Stimulated activated CD8-positive, alpha-beta memory T cell treated with anti-CD3 and anti-CD28 coated beads, Interleukin-15, amount 100 ng/mL, for 24 hours (primary cell): ENCODE measurements around the gene ADIRF.
"Not testable (repeated sequence)": the region's sequence is repeated elsewhere in the genome, so short reads cannot be mapped to it uniquely, and the experiment has no call there.

Source experiments
- DNase-seq: peaks from one replicate; pipeline ENCODE4 v3.0.0-alpha.2; 2020; ENCODE audit warnings: low read depth

ADIRF gene

GRCh38 chr10:86979296-86979818 is 11.1 kb downstream of the ADIRF start:
- no peak for DNase-seq

GRCh38 chr10:86979977-86980448 is 11.7 kb downstream of the ADIRF start:
- no peak for DNase-seq

- DNase-seq = not testable (repeated sequence)
Measured at GRCh38 chr10:86981020-86981419, 12.7 kb downstream of the ADIRF start.

DNA sequence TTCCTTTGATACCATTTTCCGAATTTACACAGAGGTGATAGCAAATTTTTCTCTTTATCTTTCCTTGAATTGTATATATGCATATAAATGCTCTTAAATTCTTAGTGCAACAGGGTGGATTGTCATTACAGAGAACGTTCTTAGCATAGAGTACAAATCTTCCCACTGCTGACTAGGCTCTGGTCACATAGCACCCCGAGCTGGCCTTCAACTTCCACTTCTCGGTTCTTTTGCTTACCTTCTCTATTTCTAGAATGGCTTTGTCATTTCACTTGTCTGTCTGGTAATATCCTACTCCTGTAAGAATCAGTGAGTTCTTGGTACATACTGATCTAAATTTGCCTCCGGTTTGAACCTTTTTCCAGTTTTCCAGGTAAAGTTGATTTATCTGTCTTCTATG is 13.4 kb downstream of the ADIRF start:
- no peak for DNase-seq

GRCh38 chr10:86984498-86984897 is 16.2 kb downstream of the ADIRF start:
- DNase-seq = not testable (repeated sequence)

- no peak for DNase-seq
Measured at GRCh38 chr10:86988520-86988919, 20.2 kb downstream of the ADIRF start.

GRCh38 chr10:86991362-86991761 is 23.1 kb downstream of the ADIRF start:
- DNase-seq = not testable (repeated sequence)

DNA sequence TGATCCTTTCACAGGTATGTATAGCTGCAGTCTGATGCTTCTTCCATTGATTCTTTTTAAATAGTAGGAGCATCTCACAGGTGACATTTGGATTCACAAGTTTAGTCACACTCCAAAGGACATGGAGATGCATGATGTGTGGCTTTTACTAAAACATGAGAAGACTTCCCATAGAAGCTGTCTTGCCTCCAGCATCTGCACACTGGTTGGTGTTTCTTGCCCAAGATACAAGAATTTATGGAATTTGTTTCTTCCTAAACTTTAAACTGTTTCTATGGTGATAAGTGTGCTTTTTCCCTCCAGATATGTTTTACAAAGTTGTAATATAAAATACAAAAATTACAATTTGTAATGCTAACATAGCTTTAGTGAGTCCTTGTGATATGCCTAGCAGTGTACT is 24.2 kb downstream of the ADIRF start:
- DNase-seq = no peak

- DNase-seq = no peak
Measured at GRCh38 chr10:86992929-86993328, 24.6 kb downstream of the ADIRF start.

- DNase-seq = not testable (repeated sequence)
Measured at GRCh38 chr10:86999802-87000403, 31.6 kb downstream of the ADIRF start.

- DNase-seq = no peak
Measured at GRCh38 chr10:87000491-87000890, 32.2 kb downstream of the ADIRF start.

DNA sequence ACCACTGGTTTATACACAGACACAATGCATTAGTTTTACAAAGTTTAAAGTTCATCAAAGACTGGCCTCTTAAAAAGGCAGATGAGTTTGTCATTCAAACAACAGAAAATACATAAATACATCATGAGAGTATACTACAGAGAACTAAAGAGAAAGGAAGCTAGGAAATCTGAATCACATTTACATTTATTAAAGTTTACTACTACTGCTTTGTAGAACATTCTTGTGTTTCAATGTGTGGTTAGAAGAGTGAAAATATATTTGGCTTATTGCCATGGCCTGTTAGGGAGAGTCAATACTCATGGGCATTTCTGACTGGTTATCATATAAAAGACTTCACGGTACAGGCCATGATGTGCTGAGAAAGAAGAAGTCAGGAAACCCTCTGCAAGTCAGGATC is 38.8 kb downstream of the ADIRF start:
- DNase-seq = not testable (repeated sequence)

DNA sequence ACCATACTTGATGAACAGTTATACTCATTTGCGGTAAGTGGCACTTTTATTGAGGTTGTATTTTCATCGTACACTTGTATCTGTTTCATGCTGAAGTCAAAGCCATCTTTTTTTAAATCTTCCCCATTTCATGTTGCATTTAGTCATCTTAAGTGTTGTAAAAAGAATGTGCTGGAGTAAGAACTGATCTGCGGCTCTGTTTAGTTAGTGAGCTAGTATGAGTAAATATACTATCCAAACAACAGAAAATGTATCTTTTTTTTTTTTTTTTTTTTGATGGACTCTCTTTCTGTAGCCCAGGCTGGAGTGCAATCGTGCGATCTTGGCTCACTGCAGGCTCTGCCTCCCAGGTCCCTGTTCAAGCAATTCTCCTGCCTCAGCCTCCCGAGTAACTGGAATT is 39.4 kb downstream of the ADIRF start:
- not testable (repeated sequence) for DNase-seq

- DNase-seq = not testable (repeated sequence)
Measured at GRCh38 chr10:87008303-87008702, 40.0 kb downstream of the ADIRF start.

DNA sequence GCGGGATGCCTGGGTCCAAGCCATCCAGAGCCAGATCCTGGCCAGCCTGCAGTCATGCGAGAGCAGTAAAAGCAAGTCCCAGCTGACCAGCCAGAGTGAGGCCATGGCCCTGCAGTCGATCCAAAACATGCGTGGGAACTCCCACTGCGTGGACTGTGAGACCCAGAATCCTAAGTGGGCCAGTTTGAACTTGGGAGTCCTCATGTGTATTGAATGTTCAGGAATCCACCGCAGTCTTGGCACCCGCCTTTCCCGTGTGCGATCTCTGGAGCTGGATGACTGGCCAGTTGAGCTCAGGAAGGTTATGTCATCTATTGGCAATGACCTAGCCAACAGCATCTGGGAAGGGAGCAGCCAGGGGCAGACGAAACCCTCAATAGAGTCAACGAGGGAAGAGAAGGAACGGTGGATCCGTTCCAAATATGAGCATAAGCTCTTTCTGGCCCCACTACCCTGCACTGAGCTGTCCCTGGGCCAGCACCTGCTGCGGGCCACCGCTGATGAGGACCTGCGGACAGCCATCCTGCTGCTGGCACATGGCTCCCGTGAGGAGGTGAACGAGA is 40.9 kb downstream of the ADIRF start:
- DNase-seq = not testable (repeated sequence)

GRCh38 chr10:87013528-87013927 is 45.2 kb downstream of the ADIRF start:
- not testable (repeated sequence) for DNase-seq

DNA sequence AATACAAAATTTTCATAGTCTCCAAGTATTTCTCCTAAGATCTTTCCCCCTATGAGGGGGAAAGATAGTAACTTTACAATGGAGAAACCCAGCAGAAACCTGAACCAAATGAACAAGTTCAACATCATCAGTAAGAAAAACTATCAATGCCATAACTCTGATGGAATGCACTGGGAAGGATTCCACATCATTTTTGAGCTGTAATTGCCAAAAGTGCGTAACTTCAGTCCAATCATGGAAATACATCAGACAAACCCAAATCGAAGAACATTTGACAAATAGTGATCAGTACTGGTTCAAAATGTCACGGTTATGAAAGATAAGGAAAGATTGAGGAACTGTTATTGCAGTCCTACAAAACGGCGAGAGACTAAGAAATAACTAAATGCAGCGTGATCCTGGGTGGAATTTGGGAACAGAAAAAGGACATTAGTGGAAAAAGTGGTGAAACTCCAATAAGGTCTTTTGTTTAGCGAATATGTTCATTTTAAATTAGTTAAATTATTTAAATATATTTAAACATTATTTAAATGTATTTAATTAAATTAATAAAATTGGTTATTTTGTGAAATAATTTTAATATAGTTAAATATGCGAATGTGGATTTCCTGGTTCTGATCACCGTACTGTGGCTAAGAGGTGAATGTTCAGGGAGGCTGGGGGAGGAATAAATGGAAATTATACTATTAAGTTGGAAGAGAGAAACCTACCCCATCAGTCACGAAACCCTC is 46.9 kb downstream of the ADIRF start:
- not testable (repeated sequence) for DNase-seq

DNA sequence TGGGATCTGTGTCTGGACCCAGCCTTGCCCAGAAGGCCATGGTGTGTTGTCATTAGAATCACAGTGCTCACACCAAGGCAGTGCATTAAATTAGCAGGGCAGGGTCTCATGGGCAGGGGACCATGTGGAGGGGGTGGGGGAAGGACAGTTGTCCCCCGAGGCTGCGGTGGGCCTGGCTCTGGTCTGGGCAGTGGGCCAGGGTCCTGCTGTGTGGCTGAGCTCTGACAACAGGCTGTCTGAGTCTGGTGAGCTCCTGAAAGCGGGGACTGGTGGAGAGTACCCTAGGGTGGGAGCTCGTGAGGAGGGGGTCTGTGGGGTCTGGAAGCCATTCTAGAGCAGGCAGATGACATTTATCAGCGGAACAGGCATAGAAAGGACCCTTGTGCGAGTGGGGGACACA is 49.8 kb downstream of the ADIRF start:
- not testable (repeated sequence) for DNase-seq

- DNase-seq = not testable (repeated sequence)
Measured at GRCh38 chr10:87019066-87019465, 50.8 kb downstream of the ADIRF start.

GRCh38 chr10:87019504-87019903 is 51.2 kb downstream of the ADIRF start:
- DNase-seq = not testable (repeated sequence)

DNA sequence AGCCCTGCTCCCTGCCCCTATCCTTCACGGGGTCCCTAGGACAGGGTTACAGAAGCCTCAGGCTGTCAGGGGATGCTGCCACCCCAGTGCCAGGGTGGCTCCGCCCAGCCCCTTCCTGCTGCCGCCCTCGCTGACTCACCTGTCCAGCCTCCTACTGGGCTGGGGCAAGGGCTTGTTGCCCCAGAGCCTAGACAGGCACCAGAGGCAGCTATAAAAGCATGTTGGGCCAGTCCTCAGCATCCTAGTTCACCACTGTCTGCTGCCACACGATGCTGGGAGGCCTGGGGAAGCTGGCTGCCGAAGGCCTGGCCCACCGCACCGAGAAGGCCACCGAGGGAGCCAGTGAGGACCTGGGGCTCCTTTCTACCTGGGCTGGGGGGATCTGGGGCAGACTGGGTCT is 51.8 kb downstream of the ADIRF start, which contains the start of gene FAM25A:
Gene FAM25A, plus strand, starts transcription at position 239 of the 400 bp plus-strand sequence. Its CDS starts 31 bp downstream, at position 270.
- DNase-seq = not testable (repeated sequence)
